SW 1271 (cell line): Measurements from ENCODE around the gene ZFHX2.
A peak's percentile ranks its signal among the peaks of the same experiment; 100 is the strongest.
"Not testable (repeated sequence)": the region's sequence is repeated elsewhere in the genome, so short reads cannot be mapped to it uniquely, and the experiment has no call there.

Experiments used
- DNase-seq, 2 experiments: peaks; one replicate each; lab custom pipeline; 2025; lab: John Stamatoyannopoulos, UW

Gene ZFHX2

GRCh38 chr14:23539248-23540140, 12.1 kb downstream of the ZFHX2 start:
- DNase-seq = peak in 1 of 2 experiments; percentile 15

GRCh38 chr14:23538785-23539184, 12.8 kb downstream of the ZFHX2 start:
- no peak for DNase-seq

DNA sequence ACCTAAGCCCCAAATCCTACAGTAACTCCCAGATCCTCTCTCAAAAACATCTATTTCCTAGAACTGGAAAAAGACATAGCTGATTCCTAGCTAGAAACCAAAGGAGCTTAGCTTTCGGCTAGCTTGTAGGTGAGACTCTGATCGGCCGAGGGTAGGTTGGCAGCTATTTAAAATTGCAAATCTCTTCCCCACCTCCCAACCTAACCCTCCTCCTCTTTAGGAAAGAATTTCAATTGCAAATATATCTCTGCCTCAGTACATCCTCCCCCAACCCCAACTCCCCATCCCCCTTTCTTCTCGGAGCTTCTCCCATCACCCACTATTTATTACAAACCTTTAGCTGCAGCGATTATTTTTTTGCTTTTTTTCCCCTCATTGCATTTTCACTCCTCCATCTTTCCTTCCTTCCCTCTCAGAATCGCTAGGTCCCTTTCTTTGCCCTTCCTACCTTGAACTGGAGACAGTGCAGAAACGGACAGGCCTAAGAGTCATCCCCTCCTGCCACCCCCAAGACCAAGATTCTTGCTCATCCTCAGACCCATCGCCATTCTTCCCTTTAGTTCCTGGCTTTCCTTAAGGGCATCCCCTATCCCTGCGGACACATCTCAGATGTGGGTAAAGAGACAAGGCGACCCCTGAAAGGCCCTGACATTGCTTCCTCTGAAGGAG, 13.4 kb downstream of the ZFHX2 start:
- DNase-seq = no peak

GRCh38 chr14:23537351-23538049, 14.1 kb downstream of the ZFHX2 start:
- no peak for DNase-seq

DNA sequence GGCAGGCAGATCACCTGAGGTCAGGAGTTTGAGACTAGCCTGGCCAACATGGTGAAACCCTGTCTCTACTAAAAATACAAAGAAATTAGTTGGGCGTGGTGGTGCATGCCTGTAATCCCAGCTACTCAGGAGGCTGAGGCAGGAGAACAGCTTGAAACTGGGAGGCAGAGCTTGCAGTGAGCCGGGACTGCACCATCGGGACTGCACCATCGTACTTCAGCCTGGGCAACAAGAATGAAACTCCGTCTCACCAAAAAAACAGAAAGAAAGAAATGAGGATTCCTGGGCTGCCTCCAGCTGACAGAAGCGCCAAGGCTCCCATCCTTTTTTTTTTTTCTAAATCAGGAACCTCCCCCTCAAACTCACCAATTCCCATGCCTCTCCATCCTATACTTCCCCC, 14.7 kb downstream of the ZFHX2 start:
- not testable (repeated sequence) for DNase-seq

DNA sequence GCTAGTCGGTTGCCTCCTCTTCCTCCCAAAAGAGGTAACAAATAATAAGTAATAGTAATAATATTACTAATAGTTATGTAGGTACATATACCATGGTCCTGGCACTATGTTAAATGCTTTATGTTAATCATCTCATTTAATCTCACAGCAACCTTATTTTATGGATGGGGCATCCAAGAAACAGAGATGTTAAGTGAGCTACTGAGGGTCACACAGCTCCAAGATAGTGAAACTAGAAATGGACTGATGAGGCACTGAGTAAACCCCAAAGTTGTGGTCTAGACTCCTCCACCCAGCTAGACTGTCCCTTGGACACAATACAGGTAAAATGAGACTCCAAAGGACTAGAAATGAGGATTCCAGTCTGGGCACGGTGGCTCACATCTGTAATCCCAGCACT, 15.1 kb downstream of the ZFHX2 start:
- DNase-seq = no peak

DNA sequence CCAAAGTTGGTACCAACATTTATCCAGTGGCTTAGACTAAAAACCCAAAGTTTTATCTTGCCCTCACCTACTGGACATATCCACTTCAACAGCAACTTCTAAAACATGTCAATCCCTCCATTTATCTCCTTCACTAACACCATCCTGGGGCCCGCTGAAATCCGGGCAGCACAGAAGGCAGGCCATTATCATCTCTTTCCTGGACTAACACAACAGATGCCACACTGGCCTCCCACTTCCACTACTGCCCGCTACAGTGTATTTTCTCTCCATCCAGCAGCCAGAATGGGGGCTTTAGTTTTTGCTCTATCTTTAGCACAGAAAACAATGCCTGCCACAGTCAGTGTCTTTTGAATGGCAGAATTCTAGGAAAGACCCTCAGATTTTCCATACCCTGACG, 15.6 kb downstream of the ZFHX2 start:
- no peak for DNase-seq

GRCh38 chr14:23533652-23534435, 17.7 kb downstream of the ZFHX2 start:
- DNase-seq = no peak

GRCh38 chr14:23532658-23533057, 18.9 kb downstream of the ZFHX2 start:
- DNase-seq = no peak

DNA sequence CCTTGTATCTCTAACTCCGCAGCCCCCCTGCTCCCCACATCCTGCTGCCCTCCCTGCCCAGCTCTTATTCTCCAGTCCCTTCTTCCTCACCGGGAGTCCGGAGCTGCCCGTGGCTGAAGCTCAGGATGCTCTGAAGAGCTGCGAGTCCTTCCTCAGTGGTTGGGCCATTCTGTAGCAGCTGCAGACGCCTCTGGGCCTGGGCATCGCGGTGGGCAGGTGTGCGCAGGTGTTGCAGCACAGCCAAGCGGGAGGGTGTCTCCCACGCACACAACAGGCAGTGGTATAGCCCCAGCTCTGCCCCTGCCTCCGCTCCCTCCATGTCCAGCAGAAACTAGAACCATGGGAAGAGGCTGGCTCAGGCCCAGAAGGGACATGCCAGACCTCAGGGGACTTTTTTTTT, 20.2 kb downstream of the ZFHX2 start:
- no peak for DNase-seq

DNA sequence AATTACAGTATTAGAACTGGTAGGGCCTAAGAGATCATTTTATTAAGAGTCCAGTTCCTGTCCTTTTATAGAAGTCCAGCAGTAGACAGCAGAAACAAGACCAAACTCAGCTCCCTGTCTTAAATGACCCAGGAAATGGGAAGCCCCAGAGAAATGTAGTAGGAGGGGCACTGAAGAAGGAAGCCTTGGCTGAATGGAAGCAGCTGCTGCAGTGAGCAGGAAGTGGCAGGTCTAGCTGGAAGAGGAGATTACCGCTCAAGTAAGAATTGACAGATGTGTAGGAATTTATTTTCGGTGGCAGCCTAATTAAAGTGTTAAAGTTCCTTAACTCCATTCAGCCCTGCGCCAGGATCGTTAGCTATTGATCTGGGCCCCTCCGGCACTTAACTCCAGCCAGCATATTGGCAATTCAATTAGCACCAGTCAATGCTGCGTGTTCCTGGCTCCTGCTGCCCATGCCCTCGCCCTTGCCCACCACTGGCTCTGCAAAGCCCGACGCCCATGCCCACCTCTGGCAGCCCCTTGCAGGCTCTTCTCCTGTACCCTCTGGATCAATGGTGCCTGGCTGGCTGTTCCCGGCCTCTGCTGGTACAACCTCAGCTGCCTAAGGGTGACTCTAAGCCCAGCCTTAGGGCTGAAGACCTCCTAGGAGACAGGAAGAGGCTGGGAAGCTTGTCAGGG, 21.1 kb downstream of the ZFHX2 start:
- no peak for DNase-seq

GRCh38 chr14:23529016-23529415, 22.5 kb downstream of the ZFHX2 start:
- no peak for DNase-seq

DNA sequence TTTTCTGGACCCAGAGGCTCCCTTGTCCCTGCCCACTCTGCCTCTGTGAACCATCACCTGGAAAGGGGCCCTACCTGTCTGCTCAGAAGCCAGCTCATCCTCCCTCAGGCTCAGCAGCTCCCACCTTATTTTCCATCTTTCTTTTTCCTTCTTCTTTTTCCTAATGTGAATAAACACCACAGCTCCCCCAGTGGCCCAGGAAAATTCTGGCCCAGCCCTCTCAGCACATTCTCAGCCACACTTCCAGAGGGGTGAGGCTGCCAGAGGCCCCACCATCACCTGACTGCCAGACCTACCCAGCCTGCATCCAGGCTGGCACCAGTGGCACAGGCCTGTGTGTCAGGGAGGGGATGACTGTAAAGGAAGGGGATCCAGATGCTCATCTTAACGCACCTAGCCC, 23.0 kb downstream of the ZFHX2 start:
- no peak for DNase-seq

DNA sequence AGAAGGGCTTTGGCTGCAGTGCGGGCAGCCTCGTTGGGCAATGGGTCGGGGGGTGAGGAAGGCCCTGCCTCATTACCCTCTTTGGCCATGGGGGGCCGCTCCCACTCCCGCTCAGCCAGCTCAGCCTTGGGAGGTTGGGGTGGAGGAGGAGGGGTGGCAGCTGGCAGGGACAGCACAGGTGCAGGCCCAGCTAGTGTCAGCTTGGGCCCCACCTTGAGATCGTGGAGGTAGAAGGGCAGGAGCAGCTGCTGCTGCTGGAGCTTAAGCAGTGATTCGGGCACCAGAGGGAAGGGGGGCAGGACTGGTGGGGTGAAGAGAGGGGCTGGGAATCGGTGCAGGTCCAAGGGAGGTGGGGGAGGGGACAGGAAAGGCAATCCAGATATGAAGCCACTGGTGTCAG, 26.0 kb downstream of the ZFHX2 start:
- no peak for DNase-seq

GRCh38 chr14:23524954-23525353, 26.6 kb downstream of the ZFHX2 start:
- no peak for DNase-seq

DNA sequence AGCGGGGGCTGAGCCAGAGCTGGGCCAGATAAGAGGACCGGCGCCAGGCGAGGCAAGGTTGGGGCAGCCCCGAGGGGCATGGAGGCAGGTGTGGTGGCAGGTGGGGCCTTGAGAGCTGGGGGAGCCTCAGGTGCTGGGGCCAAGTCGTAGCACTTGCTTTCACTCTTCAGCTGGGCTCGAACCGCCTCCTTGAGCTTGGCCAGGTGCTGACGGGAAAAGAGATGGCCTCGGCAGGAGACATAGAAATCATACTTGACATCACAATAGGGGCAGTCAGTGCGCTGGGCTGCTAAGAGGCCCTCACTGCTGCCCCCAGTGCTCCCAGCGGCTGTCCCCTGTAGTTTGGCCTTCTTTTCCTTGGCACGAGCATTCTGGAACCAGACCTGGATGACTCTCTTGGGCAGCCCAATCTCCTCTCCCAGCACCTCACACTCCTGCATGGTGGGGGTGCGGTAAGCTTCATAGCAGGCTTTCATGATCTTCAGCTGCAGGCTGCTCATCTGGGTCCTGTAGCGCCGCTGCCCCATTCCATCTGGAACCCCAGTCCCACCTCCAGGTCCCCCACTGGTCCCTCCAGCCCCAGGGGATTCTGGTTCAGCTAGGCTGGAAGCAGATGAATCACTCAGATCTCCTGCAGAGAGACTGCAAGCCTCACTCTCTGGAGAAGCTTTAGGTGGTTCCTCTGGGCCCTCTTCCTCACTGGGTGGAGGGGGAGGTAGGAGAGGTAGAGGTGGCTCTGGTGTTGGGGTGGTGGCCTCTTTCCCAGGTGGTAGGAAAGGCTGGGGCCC, 28.1 kb downstream of the ZFHX2 start:
- DNase-seq = no peak

- DNase-seq = no peak
These were observed 28.8 kb downstream of the ZFHX2 start for GRCh38 chr14:23522643-23523198.

- no peak for DNase-seq
These were observed 29.6 kb downstream of the ZFHX2 start for GRCh38 chr14:23521785-23522640.

GRCh38 chr14:23520899-23521533, 30.5 kb downstream of the ZFHX2 start:
- no peak for DNase-seq
